ENCODE measurements around the gene FKBP15.
A peak's percentile ranks its signal among the peaks of the same experiment; 100 is the strongest.

FKBP15 gene

DNA sequence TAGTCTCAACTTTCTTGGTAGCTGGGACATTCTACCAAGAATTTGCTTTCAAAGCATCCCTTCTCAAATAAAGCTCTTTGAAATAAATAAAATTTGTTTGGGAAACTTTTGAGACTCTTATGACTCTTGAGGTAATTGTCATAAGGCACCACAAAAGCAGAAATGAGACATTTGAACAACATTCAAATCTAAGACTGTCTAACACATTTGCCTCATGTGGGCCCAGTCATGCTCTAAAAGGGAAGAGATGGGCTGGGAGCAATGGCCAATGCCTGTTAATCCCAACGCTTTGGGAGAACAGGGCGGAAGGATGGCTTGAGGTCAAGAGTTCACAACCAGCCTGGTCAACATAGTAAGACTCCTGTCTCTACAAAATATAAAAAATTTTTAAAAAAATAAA lies 43.8 kb downstream of the FKBP15 start:
- Histone ChIP-seq H3K4me1 (ENCODE audit: control insufficient read depth, low read depth, low read length) (no peaks in the 10 kb centered on the region), H3K27me3 (ENCODE audit: control insufficient read depth, insufficient read depth, low read length) (no peaks in the 10 kb centered on the region), H3K4me3 (ENCODE audit: low read length) (no peak overlapping the region), H3K36me3 (ENCODE audit: control insufficient read depth, low read depth, low read length) (peaks cover 45% of the 10 kb centered on the region), H3K9ac (ENCODE audit: low read length) (no peak overlapping the region), H3K9me3 (ENCODE audit: control insufficient read depth, low read depth, low read length) (no peaks in the 10 kb centered on the region), H3K27ac (ENCODE audit: low read length) (no peak overlapping the region)

DNA sequence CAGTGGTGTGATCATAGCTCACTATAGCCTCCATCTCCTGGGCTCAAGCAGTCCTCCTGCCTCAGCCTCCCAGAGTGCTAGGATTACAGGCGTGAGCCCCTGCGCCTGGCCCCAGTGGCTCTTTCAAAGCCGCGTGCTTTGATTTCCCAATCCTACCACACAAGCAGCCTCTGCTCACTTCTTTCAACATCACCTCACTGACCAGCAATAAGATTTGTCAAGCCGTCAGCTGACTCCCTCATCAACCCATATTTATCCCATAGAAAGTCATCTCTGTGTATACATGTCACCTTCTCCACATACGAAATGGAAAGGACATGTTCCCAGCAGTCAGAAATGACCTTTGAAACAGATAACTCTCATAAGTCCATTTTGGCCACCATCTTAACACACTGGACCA lies 44.3 kb downstream of the FKBP15 start:
- H3K4me1 ChIP-seq (ENCODE audit: control insufficient read depth, low read depth, low read length), result no peaks in the 10 kb centered on the region
- H3K36me3 ChIP-seq (ENCODE audit: control insufficient read depth, low read depth, low read length), result peaks cover 41% of the 10 kb centered on the region
- H3K27ac ChIP-seq (ENCODE audit: low read length), result no peak overlapping the region
- H3K4me3 ChIP-seq (ENCODE audit: low read length), result no peak overlapping the region
- no peaks in the 10 kb centered on the region for H3K9me3 ChIP-seq (ENCODE audit: control insufficient read depth, low read depth, low read length)
- H3K9ac ChIP-seq (ENCODE audit: low read length), result no peak overlapping the region
- H3K27me3 ChIP-seq (ENCODE audit: control insufficient read depth, insufficient read depth, low read length), result no peaks in the 10 kb centered on the region

DNA sequence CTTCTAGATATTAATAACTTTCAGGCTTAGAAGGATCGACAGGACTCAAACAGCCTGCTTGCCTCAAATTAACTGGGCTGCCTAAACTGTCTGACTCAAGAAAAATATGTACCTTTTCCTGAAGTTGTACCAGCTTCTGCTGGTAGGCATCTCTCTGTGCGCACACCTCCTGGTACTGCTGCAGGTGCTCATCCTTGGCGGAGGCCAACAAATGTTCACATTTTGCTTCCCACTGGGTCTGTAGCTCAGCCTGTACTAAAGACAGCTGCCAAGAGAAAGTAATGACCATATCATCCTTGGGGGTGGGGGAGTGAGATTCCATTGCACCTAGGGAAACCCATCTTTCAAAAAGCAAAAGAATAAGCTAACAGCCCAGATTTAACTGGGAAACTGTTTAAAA lies 47.7 kb downstream of the FKBP15 start:
- Histone ChIP-seq H3K9me3 (ENCODE audit: control insufficient read depth, low read depth, low read length) (no peaks in the 10 kb centered on the region), H3K4me1 (ENCODE audit: control insufficient read depth, low read depth, low read length) (no peaks in the 10 kb centered on the region), H3K27ac (ENCODE audit: low read length) (no peak overlapping the region), H3K36me3 (ENCODE audit: control insufficient read depth, low read depth, low read length) (peaks cover 53% of the 10 kb centered on the region), H3K9ac (ENCODE audit: low read length) (no peak overlapping the region), H3K4me3 (ENCODE audit: low read length) (no peak overlapping the region), H3K27me3 (ENCODE audit: control insufficient read depth, insufficient read depth, low read length) (no peaks in the 10 kb centered on the region)

DNA sequence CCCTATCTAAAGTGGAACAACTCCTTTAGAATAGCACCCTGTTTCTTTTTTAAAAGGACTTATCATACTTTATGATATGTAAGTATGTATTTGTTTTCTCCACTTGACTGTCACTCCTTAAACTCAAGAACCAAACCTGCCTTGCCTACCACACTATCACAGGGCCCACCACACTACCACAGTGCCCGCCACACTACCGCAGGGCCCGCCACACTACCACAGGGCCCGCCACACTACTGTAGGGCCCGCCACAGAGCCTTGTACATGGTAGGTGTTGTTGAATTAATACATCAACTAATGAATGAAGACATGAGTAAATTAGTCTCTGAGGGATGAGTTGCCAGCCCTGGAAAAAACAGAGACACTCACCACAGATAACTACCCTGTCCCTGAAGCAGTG lies 52.3 kb downstream of the FKBP15 start:
- no peak overlapping the region for H3K27ac ChIP-seq (ENCODE audit: low read length)
- H3K9me3 ChIP-seq (ENCODE audit: control insufficient read depth, low read depth, low read length), result no peaks in the 10 kb centered on the region
- no peaks in the 10 kb centered on the region for H3K27me3 ChIP-seq (ENCODE audit: control insufficient read depth, insufficient read depth, low read length)
- H3K4me3 ChIP-seq (ENCODE audit: low read length), result no peak overlapping the region
- H3K4me1 ChIP-seq (ENCODE audit: control insufficient read depth, low read depth, low read length), result no peaks in the 10 kb centered on the region
- no peak overlapping the region for H3K9ac ChIP-seq (ENCODE audit: low read length)
- H3K36me3 ChIP-seq (ENCODE audit: control insufficient read depth, low read depth, low read length), result peaks cover 58% of the 10 kb centered on the region

DNA sequence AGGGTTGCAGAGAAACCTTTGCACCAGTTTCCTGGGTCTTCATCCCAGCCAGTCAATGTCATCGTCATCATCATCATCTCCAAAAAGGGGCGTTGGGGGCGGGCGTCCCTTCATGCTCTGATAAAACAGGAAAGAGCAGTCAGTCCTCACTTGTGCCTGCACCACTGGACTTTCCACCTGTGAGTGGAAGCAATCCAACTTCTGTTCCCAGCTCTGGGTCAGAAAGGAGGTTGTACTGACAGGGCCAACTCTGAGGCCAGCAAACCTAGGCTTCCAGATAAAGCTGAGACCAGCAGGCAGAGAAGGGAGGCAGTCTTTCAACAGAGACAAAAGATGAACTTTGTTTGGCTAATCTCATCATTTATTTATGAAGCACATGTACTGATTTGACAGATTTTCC lies 55.0 kb downstream of the FKBP15 start:
- H3K9ac ChIP-seq (ENCODE audit: low read length), result no peak overlapping the region
- no peaks in the 10 kb centered on the region for H3K27me3 ChIP-seq (ENCODE audit: control insufficient read depth, insufficient read depth, low read length)
- peaks cover 6% of the 10 kb centered on the region for H3K4me1 ChIP-seq (ENCODE audit: control insufficient read depth, low read depth, low read length)
- no peak overlapping the region for H3K4me3 ChIP-seq (ENCODE audit: low read length)
- peaks cover 44% of the 10 kb centered on the region for H3K36me3 ChIP-seq (ENCODE audit: control insufficient read depth, low read depth, low read length)
- no peak overlapping the region for H3K27ac ChIP-seq (ENCODE audit: low read length)
- no peaks in the 10 kb centered on the region for H3K9me3 ChIP-seq (ENCODE audit: control insufficient read depth, low read depth, low read length)

DNA sequence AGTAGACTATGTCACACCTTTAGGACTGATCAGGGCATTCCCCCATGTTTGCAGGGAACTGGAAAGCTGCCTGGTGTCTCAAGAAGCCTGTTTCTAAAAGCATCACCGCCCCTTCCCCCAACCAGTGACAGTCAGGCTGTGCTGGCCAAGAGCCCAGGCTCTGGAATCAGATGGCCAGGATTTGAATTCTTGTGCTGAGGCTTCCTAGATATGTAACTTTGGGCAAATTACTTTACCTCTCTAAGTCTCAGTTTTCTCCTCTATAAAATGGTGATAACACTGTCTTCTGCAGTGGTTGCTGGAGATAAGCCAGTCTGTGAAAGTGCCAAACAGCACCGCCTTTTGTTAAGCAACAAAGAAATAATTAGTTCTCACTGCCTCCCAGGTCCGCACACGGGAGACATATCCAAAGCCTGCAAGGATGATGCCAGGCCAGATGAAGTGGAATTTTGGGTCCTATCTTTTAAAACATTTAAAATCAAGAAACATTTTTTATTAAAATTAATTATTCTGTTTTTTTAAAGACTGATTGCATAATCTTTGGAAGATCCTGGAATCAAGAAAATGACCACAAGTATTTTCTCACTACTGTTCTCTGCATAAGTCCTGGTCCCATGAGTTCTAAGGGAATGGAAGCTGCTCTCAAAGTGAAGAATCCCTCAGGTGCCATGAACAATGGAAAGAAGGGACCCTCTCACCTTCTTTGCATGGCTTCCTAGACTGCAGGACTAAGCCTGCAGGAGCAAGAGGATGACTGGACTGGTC lies 56.4 kb downstream of the FKBP15 start:
- Histone ChIP-seq H3K27me3 (ENCODE audit: control insufficient read depth, insufficient read depth, low read length) (no peaks in the 10 kb centered on the region), H3K27ac (ENCODE audit: low read length) (no peak overlapping the region), H3K9ac (ENCODE audit: low read length) (no peak overlapping the region), H3K4me3 (ENCODE audit: low read length) (no peak overlapping the region), H3K4me1 (ENCODE audit: control insufficient read depth, low read depth, low read length) (peaks cover 14% of the 10 kb centered on the region), H3K36me3 (ENCODE audit: control insufficient read depth, low read depth, low read length) (peaks cover 35% of the 10 kb centered on the region), H3K9me3 (ENCODE audit: control insufficient read depth, low read depth, low read length) (no peaks in the 10 kb centered on the region)

DNA sequence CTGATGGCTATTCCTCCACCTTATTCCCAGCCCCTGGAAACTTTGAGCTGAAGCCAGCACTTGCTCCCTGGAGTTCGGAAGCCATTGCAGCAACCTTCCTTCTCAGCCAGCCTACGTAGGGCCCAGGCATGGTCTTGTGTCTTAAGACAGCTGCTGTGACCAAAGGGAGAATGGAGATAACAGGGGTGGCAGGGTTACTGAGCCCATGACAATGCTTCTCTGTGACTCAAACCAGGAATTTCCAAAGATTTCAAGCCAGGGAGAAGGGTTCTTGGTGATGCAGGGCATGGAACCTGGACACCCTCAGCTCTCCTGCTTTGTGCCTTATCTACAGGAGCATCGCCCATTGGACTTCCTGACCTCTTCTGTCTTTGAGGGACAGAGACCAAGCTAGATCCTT lies 58.1 kb downstream of the FKBP15 start:
- no peak overlapping the region for H3K4me3 ChIP-seq (ENCODE audit: low read length)

DNA sequence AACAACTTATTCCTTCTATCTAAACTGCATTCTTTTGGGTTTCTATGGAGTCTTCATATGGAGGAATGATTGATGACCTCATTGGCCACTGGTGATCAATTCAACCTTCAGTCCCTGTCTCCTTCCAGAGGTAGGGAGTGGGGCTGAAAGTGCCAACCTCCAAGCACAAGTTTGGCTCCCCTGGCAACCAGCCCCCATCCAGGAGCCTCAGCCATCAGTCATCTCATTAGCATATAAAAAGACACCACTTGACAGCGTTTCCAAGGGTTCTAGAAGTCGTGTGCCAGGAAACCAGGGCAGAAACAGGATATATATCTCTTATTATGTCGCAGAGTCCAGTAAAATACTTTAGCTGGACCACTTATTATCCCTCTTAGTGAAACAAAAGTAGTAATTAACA lies 60.5 kb downstream of the FKBP15 start:
- Histone ChIP-seq H3K4me1 (ENCODE audit: control insufficient read depth, low read depth, low read length) (peaks cover 21% of the 10 kb centered on the region), H3K27me3 (ENCODE audit: control insufficient read depth, insufficient read depth, low read length) (no peaks in the 10 kb centered on the region), H3K9me3 (ENCODE audit: control insufficient read depth, low read depth, low read length) (no peaks in the 10 kb centered on the region), H3K36me3 (ENCODE audit: control insufficient read depth, low read depth, low read length) (peaks cover 11% of the 10 kb centered on the region), H3K4me3 (ENCODE audit: low read length) (peak overlapping the region; percentile 33), H3K9ac (ENCODE audit: low read length) (no peak overlapping the region), H3K27ac (ENCODE audit: low read length) (no peak overlapping the region)

More for the DNA sequence above, 58.1 kb downstream of the FKBP15 start:
- Histone ChIP-seq H3K27ac (ENCODE audit: low read length) (no peak overlapping the region), H3K4me1 (ENCODE audit: control insufficient read depth, low read depth, low read length) (peaks cover 14% of the 10 kb centered on the region), H3K36me3 (ENCODE audit: control insufficient read depth, low read depth, low read length) (peaks cover 19% of the 10 kb centered on the region), H3K9ac (ENCODE audit: low read length) (no peak overlapping the region), H3K9me3 (ENCODE audit: control insufficient read depth, low read depth, low read length) (no peaks in the 10 kb centered on the region), H3K27me3 (ENCODE audit: control insufficient read depth, insufficient read depth, low read length) (no peaks in the 10 kb centered on the region)

DNA sequence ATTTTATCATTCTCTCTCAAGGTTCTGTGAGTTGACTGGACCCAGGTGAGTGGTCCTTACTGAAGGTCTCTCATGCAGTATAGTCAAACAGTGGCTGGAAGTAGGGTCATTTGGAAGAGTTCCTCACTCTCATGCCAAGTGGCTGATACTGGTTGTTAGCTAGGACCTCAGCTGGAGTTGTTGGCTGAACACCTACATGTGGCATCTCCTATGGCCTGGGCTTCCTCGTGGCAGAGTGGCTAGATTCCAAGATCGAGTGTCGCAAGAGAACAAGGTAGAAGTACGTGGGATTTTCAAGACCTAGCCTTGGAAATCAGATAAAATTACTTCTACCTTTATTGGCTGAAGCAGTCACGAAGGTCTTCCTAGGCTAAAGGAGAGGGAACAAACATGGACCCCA lies 62.6 kb downstream of the FKBP15 start:
- no peak overlapping the region for H3K27ac ChIP-seq (ENCODE audit: low read length)
- no peaks in the 10 kb centered on the region for H3K27me3 ChIP-seq (ENCODE audit: control insufficient read depth, insufficient read depth, low read length)
- no peaks in the 10 kb centered on the region for H3K36me3 ChIP-seq (ENCODE audit: control insufficient read depth, low read depth, low read length)
- peaks cover 21% of the 10 kb centered on the region for H3K4me1 ChIP-seq (ENCODE audit: control insufficient read depth, low read depth, low read length)
- H3K9ac ChIP-seq (ENCODE audit: low read length), result no peak overlapping the region
- H3K9me3 ChIP-seq (ENCODE audit: control insufficient read depth, low read depth, low read length), result no peaks in the 10 kb centered on the region
- no peak overlapping the region for H3K4me3 ChIP-seq (ENCODE audit: low read length)

DNA sequence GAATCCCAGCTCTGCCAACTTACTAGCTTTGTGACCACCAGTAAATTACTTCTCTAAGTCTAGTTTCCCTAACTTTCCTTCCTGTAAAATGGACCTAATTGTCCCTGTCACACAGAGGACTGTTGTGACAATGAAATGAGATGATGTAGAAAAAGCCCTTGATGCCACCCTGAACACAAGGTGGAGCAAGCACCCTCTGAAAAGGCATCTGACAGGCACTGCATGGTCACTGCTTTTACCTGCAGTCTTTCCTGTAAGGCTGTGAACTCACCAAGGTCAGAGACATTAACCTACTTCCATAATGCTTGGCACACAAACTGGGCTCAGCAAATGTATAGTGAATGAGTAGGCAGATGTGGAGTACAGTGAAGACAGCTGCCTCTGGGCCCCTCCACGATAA lies 64.2 kb downstream of the FKBP15 start:
- Histone ChIP-seq H3K9ac (ENCODE audit: low read length) (no peak overlapping the region), H3K4me3 (ENCODE audit: low read length) (no peak overlapping the region), H3K9me3 (ENCODE audit: control insufficient read depth, low read depth, low read length) (no peaks in the 10 kb centered on the region), H3K27ac (ENCODE audit: low read length) (no peak overlapping the region), H3K4me1 (ENCODE audit: control insufficient read depth, low read depth, low read length) (peaks cover 21% of the 10 kb centered on the region), H3K27me3 (ENCODE audit: control insufficient read depth, insufficient read depth, low read length) (peaks cover 9% of the 10 kb centered on the region), H3K36me3 (ENCODE audit: control insufficient read depth, low read depth, low read length) (no peaks in the 10 kb centered on the region)

DNA sequence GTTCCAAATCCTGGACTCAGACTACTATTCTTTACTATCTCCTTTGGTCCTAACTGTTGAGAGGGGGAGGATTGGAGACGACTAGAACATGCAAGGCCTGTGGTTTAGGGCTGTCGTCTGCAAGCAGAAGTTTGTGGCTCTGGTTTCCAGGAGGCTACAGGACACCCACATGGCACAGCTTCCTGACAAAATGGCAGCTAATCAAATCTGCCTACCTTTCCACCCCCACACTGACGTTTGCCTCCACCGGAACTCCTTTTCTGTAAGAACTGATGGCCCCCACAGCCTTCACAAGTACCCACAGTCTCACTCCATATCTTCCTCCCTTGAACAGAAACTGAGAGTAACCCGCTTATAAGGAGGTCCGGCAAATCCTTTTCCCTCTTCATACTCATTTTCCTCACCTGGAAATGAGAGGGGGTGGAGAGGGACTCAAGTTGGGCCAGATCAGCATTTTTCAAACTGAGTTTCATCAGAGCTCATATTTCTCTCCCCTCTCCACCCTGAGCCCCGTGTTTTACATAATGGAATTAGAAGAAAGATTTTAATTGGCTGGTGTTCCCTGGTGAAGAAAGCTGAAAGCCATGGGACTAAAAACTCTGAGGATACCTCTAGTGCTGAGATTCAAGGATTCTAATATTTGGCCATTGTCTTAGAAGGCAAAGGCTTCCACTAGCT lies 65.0 kb downstream of the FKBP15 start:
- H3K4me3 ChIP-seq (ENCODE audit: low read length), result no peak overlapping the region
- H3K27ac ChIP-seq (ENCODE audit: low read length), result no peak overlapping the region
- H3K9me3 ChIP-seq (ENCODE audit: control insufficient read depth, low read depth, low read length), result no peaks in the 10 kb centered on the region
- peaks cover 17% of the 10 kb centered on the region for H3K27me3 ChIP-seq (ENCODE audit: control insufficient read depth, insufficient read depth, low read length)
- H3K36me3 ChIP-seq (ENCODE audit: control insufficient read depth, low read depth, low read length), result no peaks in the 10 kb centered on the region
- peaks cover 16% of the 10 kb centered on the region for H3K4me1 ChIP-seq (ENCODE audit: control insufficient read depth, low read depth, low read length)
- no peak overlapping the region for H3K9ac ChIP-seq (ENCODE audit: low read length)

DNA sequence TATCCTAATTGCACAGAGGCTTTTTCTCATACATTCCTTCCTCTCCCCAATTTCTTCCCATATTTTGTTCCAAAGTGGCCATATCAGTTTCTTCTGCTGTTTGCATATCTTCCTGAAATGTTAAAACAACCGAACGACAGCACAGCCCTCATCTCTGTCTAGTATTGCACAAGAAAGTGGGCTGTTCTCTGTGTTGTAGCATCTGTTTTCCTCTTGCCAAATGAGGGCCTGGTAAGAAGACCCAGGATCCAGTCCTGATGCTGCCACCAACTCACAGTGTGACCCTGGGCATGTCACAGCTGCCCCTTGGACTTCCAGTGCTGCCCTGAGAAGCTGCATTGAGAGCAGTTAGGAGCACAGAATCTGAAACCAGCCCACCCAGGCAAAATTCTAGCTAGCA lies 66.1 kb downstream of the FKBP15 start:
- no peak overlapping the region for H3K4me3 ChIP-seq (ENCODE audit: low read length)
- no peaks in the 10 kb centered on the region for H3K36me3 ChIP-seq (ENCODE audit: control insufficient read depth, low read depth, low read length)
- H3K9ac ChIP-seq (ENCODE audit: low read length), result no peak overlapping the region
- H3K27me3 ChIP-seq (ENCODE audit: control insufficient read depth, insufficient read depth, low read length), result peaks cover 22% of the 10 kb centered on the region
- no peak overlapping the region for H3K27ac ChIP-seq (ENCODE audit: low read length)
- peaks cover 8% of the 10 kb centered on the region for H3K4me1 ChIP-seq (ENCODE audit: control insufficient read depth, low read depth, low read length)
- H3K9me3 ChIP-seq (ENCODE audit: control insufficient read depth, low read depth, low read length), result no peaks in the 10 kb centered on the region
